ENCODE data around the gene ZNF367. TPM values are rescaled to one million over a fixed set of nuclear protein-coding genes. Genes with fewer than 3 reads are reported as not detected.

ZNF367 gene
- total and polyA plus RNA-seq, 2 of the 4 experiments (the other 2 are of a cell fraction), result 1.1 to 2.7 TPM

- ChIA-PET CTCF (interaction anchor here (0.6 kb wide), 1 partner anchor 1112 kb away, joined by 3 read pairs; no protein-coding TSS in a partner anchor), POLR2A (ENCODE audit: unreplicated experiment) (no interaction called here)
- Histone ChIP-seq H3K79me1 (ENCODE audit: low read depth in 1 of 2, low read length in 2 of 2) (peaks cover 18 to 33% of the 10 kb centered on the region in 2 experiments), H2BK15ac (ENCODE audit: low read depth, low read length) (no peak overlapping the region), H4K5ac (ENCODE audit: low read depth, low read length) (no peak overlapping the region), H2AK5ac (ENCODE audit: low read depth, low read length) (no peak overlapping the region), H3K14ac (replicated peaks; ENCODE audit: low read depth, low read length) (no peak overlapping the region), H2AFZ (replicated peaks; ENCODE audit: low read length, poor library complexity) (peak overlapping the region; percentile 73), H3K9ac (ENCODE audit: low read depth, low read length) (no peak overlapping the region), H2BK120ac (ENCODE audit: low read depth, low read length) (no peak overlapping the region), H3K23ac (ENCODE audit: low read depth, low read length) (no peak overlapping the region), H4K20me1 (ENCODE audit: insufficient read depth, low read length) (no peaks in the 10 kb centered on the region; the same call in 1 of the 2 replicates), H3K27me3 (ENCODE audit: control insufficient read depth, insufficient read depth, low read length) (no peaks in the 10 kb centered on the region), H3K4me2 (ENCODE audit: low read depth, low read length) (no peak overlapping the region), H2BK20ac (ENCODE audit: low read depth, low read length) (no peak overlapping the region), H2BK5ac (ENCODE audit: low read depth, low read length, poor library complexity, severe bottlenecking) (no peak overlapping the region), H3K9me3 (ENCODE audit: control insufficient read depth, insufficient read depth, low read length) (no peaks in the 10 kb centered on the region), H3K4ac (ENCODE audit: low read depth, low read length) (no peak overlapping the region), H3K36me3 (ENCODE audit: control insufficient read depth, insufficient read depth, low read length) (no peaks in the 10 kb centered on the region), H4K8ac (ENCODE audit: low read depth in 2 of 2, low read length in 2 of 2) (no peak overlapping the region), H3K4me1 (ENCODE audit: control insufficient read depth, insufficient read depth, low read length) (no peaks in the 10 kb centered on the region; the same call in 1 of the 2 replicates), H3K27ac (ENCODE audit: insufficient read depth, low read length) (no peak overlapping the region), H2AK9ac (replicated peaks; ENCODE audit: low read depth, low read length, poor library complexity) (no peak overlapping the region), H3K4me3 (ENCODE audit: insufficient read depth, low read depth, low read length) (no peak overlapping the region), H3K9me1 (ENCODE audit: insufficient read depth, low read length) (no peaks in the 10 kb centered on the region), H3K56ac (ENCODE audit: extremely low read depth, insufficient read depth, low read length) (no peak overlapping the region), H3K18ac (ENCODE audit: low read depth, low read length) (no peak overlapping the region), H4K91ac (ENCODE audit: insufficient read depth, low read depth, low read length) (no peak overlapping the region)
- intact Hi-C loops (cut with micrococcal nuclease) (no loop called here), dilution Hi-C loops (cut with HindIII; ENCODE audit: low sequenced_read_pairs, unreplicated experiment) (no loop called here), in situ Hi-C loops (cut with MboI; ENCODE audit: low sequenced_read_pairs) (no loop called here)
- no peak for TF ChIP-seq MAFK (IDR thresholded peaks at IDR 0.05; ENCODE audit: low read depth, low read length)
- no peak for TF ChIP-seq MAZ (IDR thresholded peaks at IDR 0.05; ENCODE audit: borderline replicate concordance, low read depth, low read length)
- TF ChIP-seq RFX5 (IDR thresholded peaks at IDR 0.05; ENCODE audit: low read depth, low read length), result no peak
- no peak for TF ChIP-seq RAD21 (IDR thresholded peaks at IDR 0.05; ENCODE audit: low read length)
- no peak for TF ChIP-seq USF2 (IDR thresholded peaks at IDR 0.05; ENCODE audit: low read depth, low read length)
- no TSS peak for BruUV-seq (replicated peaks)
- WGBS, 2 experiments (ENCODE audit: extremely low coverage in 2 of 2, insufficient read length in 1 of 2), result 100% methylated on average over 1 of the region's 9 CpGs; no CpG with 5 or more reads in 1 of the 2 experiments
- ATAC-seq (ENCODE audit: low read depth) (no peak), DNase-seq (no peak)
Observed at GRCh38 chr9:96408409-96409280, 9.5 kb downstream of the ZNF367 start.

All from IMR-90 (cell line).